ENCODE measurements around the gene GSDMA. TPM values are rescaled to one million over a fixed set of nuclear protein-coding genes. Genes with fewer than 3 reads are reported as not detected.

Gene GSDMA
- total and polyA plus RNA-seq, 10 of the 15 experiments (the other 5 are each of a cell fraction or from before 2014, with no cell fraction given): 0.04 to 0.11 TPM; not detected in 8

DNA sequence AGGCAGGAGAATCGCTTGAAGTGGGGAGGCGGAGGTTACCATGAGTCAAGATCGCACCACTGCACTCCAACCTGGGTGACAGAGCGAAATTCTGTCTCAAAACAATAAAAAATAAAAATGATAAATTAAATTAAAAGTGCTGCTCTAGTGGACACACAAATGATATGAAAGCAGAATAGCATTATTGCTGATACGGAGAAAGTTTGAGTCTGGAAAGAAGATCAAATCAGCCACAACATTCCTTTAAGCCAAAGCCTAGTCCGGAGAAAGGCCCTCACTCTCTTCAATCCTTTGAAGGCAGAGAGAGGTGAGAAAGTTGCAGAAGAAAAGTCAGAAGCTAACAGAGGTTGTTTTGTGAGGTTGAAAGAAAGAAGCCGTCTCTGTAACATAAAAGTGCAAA lies 37.4 kb downstream of the GSDMA start:
- RAD21 ChIA-PET (ENCODE audit: unreplicated experiment): no interaction called here
- Histone ChIP-seq H3K27ac (ENCODE audit: control insufficient read depth, insufficient read depth) (no peak overlapping the region), H3K79me2 (ENCODE audit: control insufficient read depth, insufficient read depth, low read length) (no peaks in the 10 kb centered on the region), H3K4me3 (no peak overlapping the region), H3K36me3 (ENCODE audit: control insufficient read depth in 2 of 2, insufficient read depth in 2 of 2, low read length in 1 of 2) (peaks cover 12 to 20% of the 10 kb centered on the region in 2 experiments; a peak in 3 of 4 replicates), H3K9ac (ENCODE audit: control insufficient read depth, insufficient read depth, low read length) (no peak overlapping the region), H2AFZ (ENCODE audit: control insufficient read depth, low read depth, low read length) (no peak overlapping the region), H3K9me3 (replicated peaks; ENCODE audit: control insufficient read depth, insufficient read depth, low read length) (no peaks in the 10 kb centered on the region), H4K20me1 (ENCODE audit: control insufficient read depth, insufficient read depth) (no peaks in the 10 kb centered on the region), H3K4me1 (ENCODE audit: control insufficient read depth, insufficient read depth, low read length) (no peaks in the 10 kb centered on the region), H3K27me3 (replicated peaks in 1 of 2; ENCODE audit: control insufficient read depth in 2 of 2, insufficient read depth in 2 of 2, low read length in 1 of 2) (no peaks in the 10 kb centered on the region), H3K4me2 (ENCODE audit: control insufficient read depth, insufficient read depth) (no peak overlapping the region)
- no peak for TF ChIP-seq FOXK2 (IDR thresholded peaks at IDR 0.05)
- TF ChIP-seq, protein P1, sequence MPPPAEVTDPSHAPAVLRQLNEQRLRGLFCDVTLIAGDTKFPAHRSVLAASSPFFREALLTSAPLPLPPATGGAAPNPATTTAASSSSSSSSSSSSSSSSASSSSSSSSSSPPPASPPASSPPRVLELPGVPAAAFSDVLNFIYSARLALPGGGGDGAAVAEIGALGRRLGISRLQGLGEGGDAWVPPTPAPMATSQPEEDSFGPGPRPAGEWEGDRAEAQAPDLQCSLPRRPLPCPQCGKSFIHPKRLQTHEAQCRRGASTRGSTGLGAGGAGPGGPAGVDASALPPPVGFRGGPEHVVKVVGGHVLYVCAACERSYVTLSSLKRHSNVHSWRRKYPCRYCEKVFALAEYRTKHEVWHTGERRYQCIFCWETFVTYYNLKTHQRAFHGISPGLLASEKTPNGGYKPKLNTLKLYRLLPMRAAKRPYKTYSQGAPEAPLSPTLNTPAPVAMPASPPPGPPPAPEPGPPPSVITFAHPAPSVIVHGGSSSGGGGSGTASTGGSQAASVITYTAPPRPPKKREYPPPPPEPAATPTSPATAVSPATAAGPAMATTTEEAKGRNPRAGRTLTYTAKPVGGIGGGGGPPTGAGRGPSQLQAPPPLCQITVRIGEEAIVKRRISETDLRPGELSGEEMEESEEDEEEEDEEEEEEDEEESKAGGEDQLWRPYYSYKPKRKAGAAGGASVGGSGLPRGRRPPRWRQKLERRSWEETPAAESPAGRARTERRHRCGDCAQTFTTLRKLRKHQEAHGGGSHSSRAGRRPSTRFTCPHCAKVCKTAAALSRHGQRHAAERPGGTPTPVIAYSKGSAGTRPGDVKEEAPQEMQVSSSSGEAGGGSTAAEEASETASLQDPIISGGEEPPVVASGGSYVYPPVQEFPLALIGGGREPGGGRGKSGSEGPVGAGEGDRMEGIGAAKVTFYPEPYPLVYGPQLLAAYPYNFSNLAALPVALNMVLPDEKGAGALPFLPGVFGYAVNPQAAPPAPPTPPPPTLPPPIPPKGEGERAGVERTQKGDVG (CRISPR knock-in tag; IDR thresholded peaks at IDR 0.05): no peak
- TF ChIP-seq, protein P2, sequence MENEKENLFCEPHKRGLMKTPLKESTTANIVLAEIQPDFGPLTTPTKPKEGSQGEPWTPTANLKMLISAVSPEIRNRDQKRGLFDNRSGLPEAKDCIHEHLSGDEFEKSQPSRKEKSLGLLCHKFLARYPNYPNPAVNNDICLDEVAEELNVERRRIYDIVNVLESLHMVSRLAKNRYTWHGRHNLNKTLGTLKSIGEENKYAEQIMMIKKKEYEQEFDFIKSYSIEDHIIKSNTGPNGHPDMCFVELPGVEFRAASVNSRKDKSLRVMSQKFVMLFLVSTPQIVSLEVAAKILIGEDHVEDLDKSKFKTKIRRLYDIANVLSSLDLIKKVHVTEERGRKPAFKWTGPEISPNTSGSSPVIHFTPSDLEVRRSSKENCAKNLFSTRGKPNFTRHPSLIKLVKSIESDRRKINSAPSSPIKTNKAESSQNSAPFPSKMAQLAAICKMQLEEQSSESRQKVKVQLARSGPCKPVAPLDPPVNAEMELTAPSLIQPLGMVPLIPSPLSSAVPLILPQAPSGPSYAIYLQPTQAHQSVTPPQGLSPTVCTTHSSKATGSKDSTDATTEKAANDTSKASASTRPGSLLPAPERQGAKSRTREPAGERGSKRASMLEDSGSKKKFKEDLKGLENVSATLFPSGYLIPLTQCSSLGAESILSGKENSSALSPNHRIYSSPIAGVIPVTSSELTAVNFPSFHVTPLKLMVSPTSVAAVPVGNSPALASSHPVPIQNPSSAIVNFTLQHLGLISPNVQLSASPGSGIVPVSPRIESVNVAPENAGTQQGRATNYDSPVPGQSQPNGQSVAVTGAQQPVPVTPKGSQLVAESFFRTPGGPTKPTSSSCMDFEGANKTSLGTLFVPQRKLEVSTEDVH (IDR thresholded peaks at IDR 0.05; ENCODE audit: low read depth, partially characterized antibody): no peak
- no peak for TF ChIP-seq STAT1 (conservative IDR thresholded peaks at IDR 0.05)
- no peak for TF ChIP-seq MTA2 (IDR thresholded peaks at IDR 0.05; ENCODE audit: low read depth)
- TF ChIP-seq NFYB (IDR thresholded peaks at IDR 0.05; ENCODE audit: insufficient read depth, low read depth, low read length): no peak
- no peak for TF ChIP-seq MYB (IDR thresholded peaks at IDR 0.05; ENCODE audit: borderline replicate concordance, low read depth, low read length)
- no peak for TF ChIP-seq ZNF217 (IDR thresholded peaks at IDR 0.05)
- TF ChIP-seq, protein P3, sequence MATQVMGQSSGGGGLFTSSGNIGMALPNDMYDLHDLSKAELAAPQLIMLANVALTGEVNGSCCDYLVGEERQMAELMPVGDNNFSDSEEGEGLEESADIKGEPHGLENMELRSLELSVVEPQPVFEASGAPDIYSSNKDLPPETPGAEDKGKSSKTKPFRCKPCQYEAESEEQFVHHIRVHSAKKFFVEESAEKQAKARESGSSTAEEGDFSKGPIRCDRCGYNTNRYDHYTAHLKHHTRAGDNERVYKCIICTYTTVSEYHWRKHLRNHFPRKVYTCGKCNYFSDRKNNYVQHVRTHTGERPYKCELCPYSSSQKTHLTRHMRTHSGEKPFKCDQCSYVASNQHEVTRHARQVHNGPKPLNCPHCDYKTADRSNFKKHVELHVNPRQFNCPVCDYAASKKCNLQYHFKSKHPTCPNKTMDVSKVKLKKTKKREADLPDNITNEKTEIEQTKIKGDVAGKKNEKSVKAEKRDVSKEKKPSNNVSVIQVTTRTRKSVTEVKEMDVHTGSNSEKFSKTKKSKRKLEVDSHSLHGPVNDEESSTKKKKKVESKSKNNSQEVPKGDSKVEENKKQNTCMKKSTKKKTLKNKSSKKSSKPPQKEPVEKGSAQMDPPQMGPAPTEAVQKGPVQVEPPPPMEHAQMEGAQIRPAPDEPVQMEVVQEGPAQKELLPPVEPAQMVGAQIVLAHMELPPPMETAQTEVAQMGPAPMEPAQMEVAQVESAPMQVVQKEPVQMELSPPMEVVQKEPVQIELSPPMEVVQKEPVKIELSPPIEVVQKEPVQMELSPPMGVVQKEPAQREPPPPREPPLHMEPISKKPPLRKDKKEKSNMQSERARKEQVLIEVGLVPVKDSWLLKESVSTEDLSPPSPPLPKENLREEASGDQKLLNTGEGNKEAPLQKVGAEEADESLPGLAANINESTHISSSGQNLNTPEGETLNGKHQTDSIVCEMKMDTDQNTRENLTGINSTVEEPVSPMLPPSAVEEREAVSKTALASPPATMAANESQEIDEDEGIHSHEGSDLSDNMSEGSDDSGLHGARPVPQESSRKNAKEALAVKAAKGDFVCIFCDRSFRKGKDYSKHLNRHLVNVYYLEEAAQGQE (IDR thresholded peaks at IDR 0.05; ENCODE audit: low read depth, low read length): no peak
- no peak for TF ChIP-seq ATF7 (IDR thresholded peaks at IDR 0.05; ENCODE audit: low read depth)
- no peak for TF ChIP-seq SP1 (IDR thresholded peaks at IDR 0.05; ENCODE audit: low read depth, low read length)
- no peak for TF ChIP-seq STAT3 (IDR thresholded peaks at IDR 0.05; ENCODE audit: low read depth, low read length)
- intact Hi-C loops (cut with micrococcal nuclease; ENCODE audit: unreplicated experiment) (no loop called here), in situ Hi-C loops (cut with MboI) (loop anchor here (25.0 kb wide), 1 partner anchor 287 kb away; the partner anchor contains the start of gene CDC6)
- ATAC-seq: no peak
- SMC1A ChIA-PET (ENCODE audit: uncharacterized antibody, unreplicated experiment): no interaction called here
- POLR2A ChIA-PET: no interaction called here
- no peak for DNase-seq (ENCODE audit: low read depth, low spot score)
- no TSS peak for BruUV-seq (replicated peaks)
- WGBS (ENCODE audit: insufficient coverage, insufficient replicate concordance, low lambda C conversion rate, missing lambda C conversion rate): 85% methylated on average over 7 of the region's 7 CpGs
- CTCF ChIA-PET: interaction anchor here (1.2 to 2.2 kb wide), 2 partner anchors 27 to 75 kb away, joined by 3 to 7 read pairs; no protein-coding TSS in a partner anchor
- FAIRE-seq: no peak

Measured in GM12878 (cell line).